Colonic mucosa (tissue), 4 donors: ENCODE results near the gene NR1D2. TPM values are rescaled to one million over a fixed set of nuclear protein-coding genes. Genes with fewer than 3 reads are reported as not detected.

ENCODE experiments used
- DNase-seq: peaks from one replicate; pipeline ENCODE4 v3.0.0-alpha.2; 2020
- H3K27ac ChIP-seq: fragments of 200-600 bp; one replicate; pipeline ENCODE4 v1.8.0; 2021
- H3K27me3 ChIP-seq: fragments of 200-600 bp; one replicate; pipeline ENCODE4 v1.8.0; 2021
- H3K36me3 ChIP-seq: fragments of 200-600 bp; one replicate; pipeline ENCODE4 v1.8.0; 2021
- H3K4me1 ChIP-seq: fragments of 200-600 bp; one replicate; pipeline ENCODE4 v1.8.0; 2021; ENCODE audit warnings: mild to moderate bottlenecking
- H3K4me3 ChIP-seq: fragments of 200-600 bp; one replicate; pipeline ENCODE4 v1.8.0; 2021
- H3K9ac ChIP-seq, 2 donors: one replicate each; pipeline ENCODE4 v1.7.0; 2013; ENCODE audit warnings: control low read depth in 2 of 2, low read depth in 2 of 2, low read length in 2 of 2
- H3K9me3 ChIP-seq: fragments of 200-600 bp; one replicate; pipeline ENCODE4 v1.8.0; 2021
- intact Hi-C: fragments of 100-400 bp; cut with DNase I; formaldehyde crosslinking; loops from one replicate; pipeline ENCODE4 v1.14.1; 2022
- total RNA-seq, 2 donors: library from RNA; stranded (reverse); fragmentation: NEBNext Ultra II Directional in 1 of 2; extraction: Animal tissue kit (Norgen Biotek cat#: 25700) in 1 of 2; gene quantifications; one replicate each; pipeline ENCODE4 v1.2.1, GENCODE V29; 2021
- TF ChIP-seq, protein P1 (sequence below): fragments of 200-600 bp; IDR thresholded peaks from one replicate; pipeline ENCODE4 v1.8.0; 2022; ENCODE audit warnings: antibody characterized with exemption, mild to moderate bottlenecking
- donor health status: healthy.
- donor health status: DM: no; HTN: no; CAD: no.
- donor health status: DM: no; HTN: no; CAD: no.

NR1D2 gene
- total RNA-seq, 2 donors from 2014 or later: 9.8 to 41.9 TPM

GRCh38 chr3:23996095-23996524 lies 51.0 kb downstream of the NR1D2 start:
- intact Hi-C loops: loop anchor here (10.0 kb wide), 1 partner anchor 239 kb away; no protein-coding TSS in a partner anchor
- no peak overlapping the region for H3K9ac ChIP-seq
- no peaks in the 10 kb centered on the region for H3K9me3 ChIP-seq
- DNase-seq: no peak
- TF ChIP-seq, protein P1, sequence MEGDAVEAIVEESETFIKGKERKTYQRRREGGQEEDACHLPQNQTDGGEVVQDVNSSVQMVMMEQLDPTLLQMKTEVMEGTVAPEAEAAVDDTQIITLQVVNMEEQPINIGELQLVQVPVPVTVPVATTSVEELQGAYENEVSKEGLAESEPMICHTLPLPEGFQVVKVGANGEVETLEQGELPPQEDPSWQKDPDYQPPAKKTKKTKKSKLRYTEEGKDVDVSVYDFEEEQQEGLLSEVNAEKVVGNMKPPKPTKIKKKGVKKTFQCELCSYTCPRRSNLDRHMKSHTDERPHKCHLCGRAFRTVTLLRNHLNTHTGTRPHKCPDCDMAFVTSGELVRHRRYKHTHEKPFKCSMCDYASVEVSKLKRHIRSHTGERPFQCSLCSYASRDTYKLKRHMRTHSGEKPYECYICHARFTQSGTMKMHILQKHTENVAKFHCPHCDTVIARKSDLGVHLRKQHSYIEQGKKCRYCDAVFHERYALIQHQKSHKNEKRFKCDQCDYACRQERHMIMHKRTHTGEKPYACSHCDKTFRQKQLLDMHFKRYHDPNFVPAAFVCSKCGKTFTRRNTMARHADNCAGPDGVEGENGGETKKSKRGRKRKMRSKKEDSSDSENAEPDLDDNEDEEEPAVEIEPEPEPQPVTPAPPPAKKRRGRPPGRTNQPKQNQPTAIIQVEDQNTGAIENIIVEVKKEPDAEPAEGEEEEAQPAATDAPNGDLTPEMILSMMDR: no peak
- H3K36me3 ChIP-seq: no peaks in the 10 kb centered on the region
- no peaks in the 10 kb centered on the region for H3K4me1 ChIP-seq
- H3K27ac ChIP-seq: no peak overlapping the region
- no peak overlapping the region for H3K4me3 ChIP-seq
- H3K27me3 ChIP-seq: no peaks in the 10 kb centered on the region

GRCh38 chr3:23999012-23999641 lies 54.0 kb downstream of the NR1D2 start:
- Histone ChIP-seq H3K4me1 (no peaks in the 10 kb centered on the region), H3K27me3 (no peaks in the 10 kb centered on the region), H3K9ac (no peak overlapping the region), H3K9me3 (no peaks in the 10 kb centered on the region), H3K36me3 (no peaks in the 10 kb centered on the region), H3K4me3 (no peak overlapping the region), H3K27ac (no peak overlapping the region)
- intact Hi-C loops: loop anchor here (2.0 to 10.0 kb wide), 2 partner anchors 236 to 682 kb away; no protein-coding TSS in a partner anchor
- DNase-seq: peak; percentile 79
- TF ChIP-seq, protein P1: peak; percentile 75

DNA sequence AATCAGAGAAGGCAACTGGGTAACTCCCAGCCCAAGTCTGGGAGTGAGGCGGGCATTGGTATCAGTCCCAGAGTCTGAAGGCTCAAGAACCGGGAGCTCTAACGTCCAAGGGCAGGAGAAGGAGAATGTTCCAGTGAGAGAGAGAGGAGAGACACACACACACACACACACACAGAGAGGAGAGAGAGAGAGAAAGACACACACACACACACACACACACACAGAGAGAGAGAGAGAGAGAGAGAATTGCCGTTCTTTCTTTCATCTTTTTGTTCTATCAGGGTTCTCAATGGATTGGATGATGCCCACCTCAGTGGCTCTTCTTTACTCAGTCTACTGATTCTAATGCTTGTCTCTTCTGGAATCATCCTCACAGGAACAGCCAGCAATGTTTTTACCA lies 57.0 kb downstream of the NR1D2 start:
- no peak for DNase-seq
- no peak overlapping the region for H3K4me3 ChIP-seq
- no peaks in the 10 kb centered on the region for H3K4me1 ChIP-seq
- TF ChIP-seq, protein P1: no peak
- H3K9me3 ChIP-seq: no peaks in the 10 kb centered on the region
- H3K27me3 ChIP-seq: no peaks in the 10 kb centered on the region
- H3K9ac ChIP-seq: no peak overlapping the region
- no peaks in the 10 kb centered on the region for H3K36me3 ChIP-seq
- no peak overlapping the region for H3K27ac ChIP-seq
- intact Hi-C loops: no loop called here

- H3K4me3 ChIP-seq: no peak overlapping the region
- TF ChIP-seq, protein P1: no peak
- no peaks in the 10 kb centered on the region for H3K36me3 ChIP-seq
- H3K9me3 ChIP-seq: no peaks in the 10 kb centered on the region
- no peaks in the 10 kb centered on the region for H3K4me1 ChIP-seq
- no peak overlapping the region for H3K9ac ChIP-seq
- intact Hi-C loops: no loop called here
- H3K27ac ChIP-seq: no peak overlapping the region
- DNase-seq: no peak
- H3K27me3 ChIP-seq: no peaks in the 10 kb centered on the region
These were observed 58.4 kb downstream of the NR1D2 start for GRCh38 chr3:24003466-24003865.

DNA sequence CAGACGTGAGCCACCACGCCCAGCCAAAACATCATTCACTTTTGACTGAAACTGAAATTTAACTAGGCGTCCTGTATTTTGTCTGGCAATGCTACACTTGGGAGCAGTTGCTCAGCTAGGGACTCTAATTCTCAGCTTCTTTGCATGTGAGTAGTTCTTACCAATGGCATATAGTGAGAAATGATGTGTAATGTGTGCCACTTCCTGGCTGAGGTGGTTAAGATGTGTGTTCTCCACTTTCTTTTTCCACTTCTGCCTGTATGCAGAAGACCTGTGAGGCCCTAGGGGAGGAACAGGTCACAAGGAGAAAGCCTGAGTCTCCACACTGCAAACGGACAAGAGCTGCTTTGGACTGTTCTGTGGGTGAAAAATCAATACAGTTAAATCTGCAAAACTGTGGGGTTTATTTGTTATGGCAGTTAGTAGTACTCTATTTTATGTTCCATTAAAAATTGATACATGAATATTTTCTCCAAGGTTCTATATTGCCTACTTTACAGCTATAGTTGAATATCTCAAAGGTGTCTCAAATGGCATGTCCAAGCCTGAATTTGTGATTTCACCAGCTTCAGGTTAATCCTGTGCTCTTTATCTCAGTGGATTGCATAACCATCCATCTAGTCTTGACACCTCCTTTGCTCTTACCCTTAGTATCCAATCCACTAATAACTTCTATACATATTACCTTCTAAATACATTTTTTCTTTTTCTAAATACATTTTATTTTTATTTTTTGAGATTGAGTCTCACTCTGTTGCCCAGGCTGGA lies 59.3 kb downstream of the NR1D2 start:
- TF ChIP-seq, protein P1: no peak

More for the DNA sequence above, 59.3 kb downstream of the NR1D2 start:
- Histone ChIP-seq H3K9ac (no peak overlapping the region), H3K27me3 (no peaks in the 10 kb centered on the region), H3K27ac (no peak overlapping the region), H3K4me1 (no peaks in the 10 kb centered on the region), H3K36me3 (no peaks in the 10 kb centered on the region), H3K9me3 (no peaks in the 10 kb centered on the region), H3K4me3 (no peak overlapping the region)
- no peak for DNase-seq
- intact Hi-C loops: no loop called here
